PC-9 (cell line): ENCODE data around the gene SCAP.

Experiments used
- CTCF ChIP-seq: fragments of 200-600 bp; sonication (generic); conservative IDR thresholded peaks from 2 replicates; pipeline ENCODE4 v1.6.1; 2017; ENCODE audit warnings: mixed run types, antibody characterized with exemption, mild to moderate bottlenecking, moderate library complexity
- EZH2 ChIP-seq: fragments of 200-600 bp; sonication (generic); IDR thresholded peaks from 2 replicates; pipeline ENCODE4 v1.8.0; 2017; ENCODE audit warnings: antibody characterized with exemption, low read depth

DNA sequence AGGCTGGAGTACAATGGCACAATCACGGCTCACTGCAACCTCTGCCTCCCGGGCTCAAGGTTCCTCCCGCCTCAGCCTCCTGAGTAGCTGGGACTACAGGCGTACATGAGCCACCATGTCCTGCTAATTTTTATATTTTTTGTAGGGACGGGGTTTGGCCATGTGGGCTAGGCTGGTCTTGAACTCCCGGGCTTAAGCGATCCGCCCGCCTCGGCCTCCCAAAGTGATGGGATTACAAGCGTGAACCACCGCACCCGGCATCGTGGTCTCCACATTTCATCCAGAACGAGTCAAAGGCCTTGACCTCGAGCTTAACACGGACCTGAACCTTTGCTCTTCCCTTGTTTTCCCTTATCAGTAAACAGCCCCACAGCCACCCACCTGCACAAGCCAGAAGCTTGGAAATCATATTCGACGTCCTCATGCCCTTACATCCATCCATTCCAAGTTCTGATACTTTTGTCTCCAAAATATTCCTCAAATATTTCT is 96.3 kb downstream of the SCAP start:
- TF ChIP-seq CTCF = no peak
- no peak for TF ChIP-seq EZH2
